IPS-18c (cell line): ENCODE data around the gene GPX5.
"Not testable (repeated sequence)": the region's sequence is repeated elsewhere in the genome, so short reads cannot be mapped to it uniquely, and the experiment has no call there.

ENCODE experiments used
- H3K4me3 ChIP-seq: 2 replicates; pipeline ENCODE4 v1.7.0; 2013; ENCODE audit warnings: low read depth, mild to moderate bottlenecking, low read length, moderate library complexity; ENCODE audit not compliant: insufficient read depth
- H3K9me3 ChIP-seq: one replicate; pipeline ENCODE4 v1.6.1; 2013; ENCODE audit warnings: mild to moderate bottlenecking, low read length, moderate library complexity; ENCODE audit not compliant: control insufficient read depth, insufficient read depth

The GPX5 gene

GRCh38 chr6:28543651-28544610 lies 18.2 kb downstream of the GPX5 start:
- Histone ChIP-seq H3K9me3 (no peaks in the 10 kb centered on the region), H3K4me3 (peak overlapping the region; percentile 45)

- no peak overlapping the region for H3K4me3 ChIP-seq
- no peaks in the 10 kb centered on the region for H3K9me3 ChIP-seq
Observed at GRCh38 chr6:28545955-28546354, 20.3 kb downstream of the GPX5 start.

- not testable (repeated sequence) for H3K4me3 ChIP-seq, H3K9me3 ChIP-seq
Observed at GRCh38 chr6:28547003-28547402, 21.3 kb downstream of the GPX5 start.

- Histone ChIP-seq H3K4me3 (no peak overlapping the region), H3K9me3 (no peaks in the 10 kb centered on the region)
Observed at GRCh38 chr6:28551891-28552666, 26.4 kb downstream of the GPX5 start.

GRCh38 chr6:28553384-28553985 lies 27.8 kb downstream of the GPX5 start:
- no peaks in the 10 kb centered on the region for H3K9me3 ChIP-seq
- H3K4me3 ChIP-seq = peak overlapping the region; percentile 36; the same call in 1 of the 2 replicates

- H3K4me3 ChIP-seq = peak overlapping the region; percentile 36; the same call in 1 of the 2 replicates
- H3K9me3 ChIP-seq = no peaks in the 10 kb centered on the region
Observed at GRCh38 chr6:28553986-28554881, 28.6 kb downstream of the GPX5 start.

- Histone ChIP-seq H3K9me3 (no peaks in the 10 kb centered on the region), H3K4me3 (no peak overlapping the region)
Observed at GRCh38 chr6:28555136-28555535, 29.5 kb downstream of the GPX5 start.

- H3K4me3 ChIP-seq = no peak overlapping the region
Observed at GRCh38 chr6:28558629-28559028, 32.9 kb downstream of the GPX5 start.

GRCh38 chr6:28563430-28564095 lies 37.9 kb downstream of the GPX5 start:
- H3K4me3 ChIP-seq = no peak overlapping the region
- peaks cover 2% of the 10 kb centered on the region for H3K9me3 ChIP-seq

More at GRCh38 chr6:28558629-28559028, 32.9 kb downstream of the GPX5 start:
- no peaks in the 10 kb centered on the region for H3K9me3 ChIP-seq

- H3K4me3 ChIP-seq = no peak overlapping the region
- H3K9me3 ChIP-seq = peaks cover 2% of the 10 kb centered on the region
Observed at GRCh38 chr6:28565823-28566526, 40.3 kb downstream of the GPX5 start.

- Histone ChIP-seq H3K4me3 (no peak overlapping the region), H3K9me3 (peaks cover 2% of the 10 kb centered on the region)
Observed at GRCh38 chr6:28566527-28567252, 41.0 kb downstream of the GPX5 start.

- H3K9me3 ChIP-seq = peaks cover 2% of the 10 kb centered on the region
- H3K4me3 ChIP-seq = no peak overlapping the region
Observed at GRCh38 chr6:28567506-28567905, 41.8 kb downstream of the GPX5 start.

GRCh38 chr6:28568515-28569108 lies 42.9 kb downstream of the GPX5 start:
- H3K9me3 ChIP-seq = peaks cover 2% of the 10 kb centered on the region

GRCh38 chr6:28569748-28570147 lies 44.1 kb downstream of the GPX5 start:
- peaks cover 2% of the 10 kb centered on the region for H3K9me3 ChIP-seq

More at GRCh38 chr6:28568515-28569108, 42.9 kb downstream of the GPX5 start:
- no peak overlapping the region for H3K4me3 ChIP-seq

GRCh38 chr6:28580475-28580874 lies 54.8 kb downstream of the GPX5 start:
- Histone ChIP-seq H3K9me3 (no peaks in the 10 kb centered on the region), H3K4me3 (no peak overlapping the region)

More at GRCh38 chr6:28569748-28570147, 44.1 kb downstream of the GPX5 start:
- no peak overlapping the region for H3K4me3 ChIP-seq
